Subcutaneous adipose tissue (tissue), 4 donors: ENCODE measurements around the gene GNAI1. TPM values are rescaled to one million over a fixed set of nuclear protein-coding genes. Genes with fewer than 3 reads are reported as not detected.

Source experiments
- total RNA-seq, 4 donors: library from RNA; depleted of rRNA; stranded (reverse); fragments of >200 nt; gene quantifications; one replicate each; pipeline ENCODE4 v1.1.0, GENCODE V29; 2016
- TF ChIP-seq, protein P1 (sequence below): fragments of 450-650 bp; IDR thresholded peaks from one replicate; pipeline ENCODE4 v1.5.1; 2016; ENCODE audit warnings: low read depth, mild to moderate bottlenecking, control low read depth, antibody characterized with exemption, moderate library complexity

GNAI1 gene
- total RNA-seq, 4 donors from 2014 or later = 93.8 to 328 (median 103) TPM

DNA sequence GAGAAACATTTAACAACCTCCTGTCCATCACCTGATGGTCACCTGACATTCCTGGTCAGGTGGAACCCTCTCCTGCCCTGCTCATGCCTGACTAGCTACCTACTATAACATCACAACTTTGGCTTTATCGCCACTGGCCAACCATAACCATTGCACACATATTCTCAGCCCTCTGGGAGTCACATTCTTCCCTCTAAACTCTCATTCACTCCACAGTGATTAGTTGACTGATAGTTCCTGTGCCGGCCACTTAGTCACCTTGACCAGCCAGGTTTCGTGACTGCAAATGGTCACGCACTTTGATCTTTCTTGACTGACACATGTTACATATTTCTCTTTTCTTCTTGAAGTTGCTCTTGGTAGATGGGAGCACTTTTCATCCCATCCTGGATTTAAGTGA lies 50.1 kb downstream of the GNAI1 start:
- TF ChIP-seq, protein P1, sequence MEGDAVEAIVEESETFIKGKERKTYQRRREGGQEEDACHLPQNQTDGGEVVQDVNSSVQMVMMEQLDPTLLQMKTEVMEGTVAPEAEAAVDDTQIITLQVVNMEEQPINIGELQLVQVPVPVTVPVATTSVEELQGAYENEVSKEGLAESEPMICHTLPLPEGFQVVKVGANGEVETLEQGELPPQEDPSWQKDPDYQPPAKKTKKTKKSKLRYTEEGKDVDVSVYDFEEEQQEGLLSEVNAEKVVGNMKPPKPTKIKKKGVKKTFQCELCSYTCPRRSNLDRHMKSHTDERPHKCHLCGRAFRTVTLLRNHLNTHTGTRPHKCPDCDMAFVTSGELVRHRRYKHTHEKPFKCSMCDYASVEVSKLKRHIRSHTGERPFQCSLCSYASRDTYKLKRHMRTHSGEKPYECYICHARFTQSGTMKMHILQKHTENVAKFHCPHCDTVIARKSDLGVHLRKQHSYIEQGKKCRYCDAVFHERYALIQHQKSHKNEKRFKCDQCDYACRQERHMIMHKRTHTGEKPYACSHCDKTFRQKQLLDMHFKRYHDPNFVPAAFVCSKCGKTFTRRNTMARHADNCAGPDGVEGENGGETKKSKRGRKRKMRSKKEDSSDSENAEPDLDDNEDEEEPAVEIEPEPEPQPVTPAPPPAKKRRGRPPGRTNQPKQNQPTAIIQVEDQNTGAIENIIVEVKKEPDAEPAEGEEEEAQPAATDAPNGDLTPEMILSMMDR = no peak

DNA sequence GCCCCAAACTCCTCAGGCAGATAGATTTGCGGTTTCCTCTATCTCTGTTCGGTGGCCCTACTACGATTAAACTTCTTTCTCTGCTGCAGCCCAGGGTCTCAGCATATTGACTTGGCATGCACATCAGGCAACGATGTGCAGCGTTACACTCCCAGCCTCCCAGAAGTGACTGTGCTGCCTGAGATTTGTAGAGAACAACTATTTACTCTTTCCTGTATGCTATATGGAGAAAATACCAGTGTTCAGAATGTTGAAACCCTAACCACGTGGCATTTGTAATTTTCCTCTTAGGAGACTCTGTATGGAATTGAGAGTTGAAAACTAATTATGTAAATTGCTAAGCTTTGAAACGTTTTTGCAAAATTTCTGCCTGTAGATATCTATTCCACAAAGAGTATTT lies 50.9 kb downstream of the GNAI1 start:
- TF ChIP-seq, protein P1 = no peak

DNA sequence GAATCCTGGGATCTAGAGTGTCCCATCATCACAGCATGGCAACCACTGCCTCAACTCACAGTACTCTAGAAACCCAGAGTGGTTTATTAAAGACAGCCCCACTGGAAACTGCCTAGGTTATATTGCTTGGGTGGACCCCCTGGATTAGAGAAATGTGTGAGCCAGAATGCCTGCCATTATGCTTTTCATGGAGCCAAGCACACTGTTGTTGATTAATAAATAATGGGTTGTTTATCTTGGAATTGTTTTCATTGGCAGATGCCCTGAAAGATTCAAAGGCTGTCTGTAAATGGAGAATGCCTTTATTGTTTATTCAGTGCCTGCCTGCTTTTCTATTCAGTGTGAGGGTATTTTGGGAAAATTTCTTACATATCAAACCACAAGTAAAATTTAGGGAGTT lies 52.1 kb downstream of the GNAI1 start:
- TF ChIP-seq, protein P1 = no peak

DNA sequence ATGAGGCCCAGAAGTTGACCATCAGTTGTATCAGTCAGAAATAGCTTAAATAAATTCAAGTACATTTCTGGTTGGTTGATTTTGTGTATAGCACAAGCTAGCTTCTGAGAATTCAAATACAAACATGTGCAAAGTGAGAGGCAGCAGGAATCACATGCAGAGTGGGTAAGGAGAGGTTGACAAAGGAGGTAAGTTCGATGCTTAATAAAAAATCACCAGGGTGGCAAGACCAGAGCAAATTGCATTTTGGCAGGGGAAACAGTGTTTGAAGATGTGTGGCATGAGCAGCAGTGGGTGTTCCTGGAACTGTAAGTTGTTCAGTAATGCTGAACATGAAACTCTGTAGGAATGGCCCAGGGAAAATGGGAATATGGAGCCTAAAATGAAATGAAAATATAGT lies 52.6 kb downstream of the GNAI1 start:
- TF ChIP-seq, protein P1 = no peak

DNA sequence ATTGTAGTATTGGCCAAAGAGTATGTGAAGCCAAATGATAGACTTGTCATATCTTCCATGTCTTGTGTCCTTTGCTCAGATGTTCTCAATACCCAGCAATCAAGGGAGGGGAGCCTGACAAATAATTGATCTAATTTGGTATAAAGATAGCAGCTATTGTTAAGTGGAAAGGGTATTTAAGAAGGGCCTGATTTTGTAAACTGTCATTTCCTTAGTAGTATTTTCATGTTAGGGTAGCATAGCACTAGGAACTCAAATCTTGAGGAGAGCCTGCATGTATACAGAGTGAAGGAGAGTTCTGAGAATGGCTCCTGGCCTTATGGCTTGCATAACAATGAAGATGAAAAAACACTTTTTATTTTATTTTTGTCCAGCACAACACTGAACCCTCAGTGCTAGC lies 53.1 kb downstream of the GNAI1 start:
- TF ChIP-seq, protein P1 = no peak

DNA sequence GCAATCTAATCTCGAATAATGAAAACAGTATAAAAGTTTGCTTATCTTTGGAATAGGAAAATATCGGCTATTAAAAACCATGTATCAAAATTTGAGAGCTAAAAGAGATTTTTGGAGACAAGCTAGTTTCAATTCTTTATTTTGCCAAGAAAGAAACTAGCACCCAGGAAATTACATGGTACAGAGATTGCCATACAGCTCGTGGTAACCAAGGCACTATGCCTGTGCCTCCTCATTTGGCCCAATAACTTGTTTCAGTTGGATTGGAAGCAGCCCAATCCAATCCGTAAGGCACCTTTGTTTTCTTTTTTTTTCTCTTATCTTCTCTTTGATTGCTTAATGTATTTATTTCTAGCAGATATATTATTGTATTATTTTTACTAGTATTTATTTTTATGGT lies 55.0 kb downstream of the GNAI1 start:
- TF ChIP-seq, protein P1 = no peak

DNA sequence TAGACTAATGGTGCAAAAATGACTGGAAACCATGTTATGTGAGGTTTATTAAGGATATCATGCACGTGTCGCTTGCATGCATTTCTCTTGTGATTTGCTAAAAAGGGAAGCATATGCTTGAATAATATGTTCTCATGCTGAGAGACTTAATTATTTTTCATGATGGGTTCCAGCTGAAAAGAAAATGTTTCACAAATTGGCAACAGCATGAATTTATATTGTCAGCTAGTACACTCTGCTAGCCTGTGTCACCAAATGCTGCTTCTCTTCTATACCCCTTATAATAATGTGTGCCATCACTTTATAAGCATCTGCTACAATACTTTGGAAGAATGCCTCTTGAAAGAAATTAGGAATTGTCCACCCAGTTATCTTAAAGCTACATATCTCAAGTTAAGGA lies 63.0 kb downstream of the GNAI1 start:
- TF ChIP-seq, protein P1 = no peak
